CD4-positive, alpha-beta memory T cell (primary cell): Measurements from ENCODE around the gene ANO7. TPM values are rescaled to one million over a fixed set of nuclear protein-coding genes. Genes with fewer than 3 reads are reported as not detected.

ENCODE experiments used
- CTCF ChIA-PET: fragments of 350-600 bp; sonication (Branson Sonifier 250); formaldehyde crosslinking; loops from one replicate; lab custom pipeline; 2021; ENCODE audit warnings: inconsistent platforms; ENCODE audit not compliant: partially characterized antibody; lab: Charles Lee
- POLR2A ChIA-PET: fragments of 350-600 bp; sonication (Branson Sonifier 250); formaldehyde crosslinking; loops from one replicate; lab custom pipeline; 2021; ENCODE audit not compliant: partially characterized antibody; lab: Charles Lee
- DNase-seq, 5 donors: peaks; one replicate each; pipeline versions ENCODE4 v3.0.0 to v3.0.0-alpha.2; 2020 to 2022; ENCODE audit warnings: mixed read lengths in 1 of 5
- H3K27ac ChIP-seq: one replicate; pipeline ENCODE4 v1.7.0; 2013; ENCODE audit warnings: low read depth, low read length
- H3K27me3 ChIP-seq: 2 replicates; pipeline ENCODE4 v1.7.0; 2013; ENCODE audit warnings: mild to moderate bottlenecking, low read length, moderate library complexity; ENCODE audit not compliant: insufficient read depth
- H3K36me3 ChIP-seq: 2 replicates; pipeline ENCODE4 v1.7.0; 2013; ENCODE audit warnings: mild to moderate bottlenecking, low read length, moderate library complexity; ENCODE audit not compliant: insufficient read depth
- H3K4me1 ChIP-seq: 2 replicates; pipeline ENCODE4 v1.7.0; 2013; ENCODE audit warnings: mild to moderate bottlenecking, low read length, moderate library complexity; ENCODE audit not compliant: insufficient read depth
- H3K4me3 ChIP-seq, 2 donors: one replicate each; pipeline ENCODE4 v1.7.0; 2013; ENCODE audit warnings: low read length in 2 of 2, mild to moderate bottlenecking in 1 of 2
- H3K9me3 ChIP-seq, 2 donors: one replicate each; pipeline ENCODE4 v1.7.0; 2013; ENCODE audit warnings: low read length in 2 of 2, control low read depth in 1 of 2; ENCODE audit not compliant: control insufficient read depth in 1 of 2
- H3K27ac Mint-ChIP-seq, 7 donors: one replicate each; pipeline ENCODE4 v1.8.0; 2020 to 2021; ENCODE audit warnings: mixed read lengths in 7 of 7, mild to moderate bottlenecking in 6 of 7, inconsistent platforms in 3 of 7, moderate library complexity in 3 of 7
- H3K27me3 Mint-ChIP-seq, 2 donors: one replicate each; pipeline ENCODE4 v1.8.0; 2020 to 2021; ENCODE audit warnings: mixed read lengths in 2 of 2
- H3K36me3 Mint-ChIP-seq, 2 donors: one replicate each; pipeline ENCODE4 v1.8.0; 2020 to 2021; ENCODE audit warnings: mixed read lengths in 2 of 2, inconsistent platforms in 1 of 2, mild to moderate bottlenecking in 1 of 2
- H3K4me1 Mint-ChIP-seq, 4 donors: one replicate each; pipeline ENCODE4 v1.8.0; 2020 to 2021; ENCODE audit warnings: mixed read lengths in 4 of 4, mild to moderate bottlenecking in 1 of 4
- H3K4me3 Mint-ChIP-seq, 8 donors: one replicate each; pipeline ENCODE4 v1.8.0; 2020 to 2021; ENCODE audit warnings: mixed read lengths in 8 of 8, mild to moderate bottlenecking in 7 of 8, moderate library complexity in 6 of 8, inconsistent platforms in 3 of 8
- H3K9me3 Mint-ChIP-seq, 8 donors: one replicate each; pipeline ENCODE4 v1.8.0; 2020 to 2021; ENCODE audit warnings: mixed read lengths in 8 of 8, mild to moderate bottlenecking in 5 of 8, inconsistent platforms in 3 of 8, moderate library complexity in 1 of 8
- intact Hi-C: fragments of 100-400 bp; cut with micrococcal nuclease; formaldehyde crosslinking; loops from one replicate; pipeline ENCODE4 v1.15.1; 2023
- polyA plus RNA-seq, 2 donors: library from polyadenylated mRNA; unstranded; fragments of 300-500 nt; fragmentation: Illumina TruSeq; gene quantifications; one replicate each; pipeline ENCODE4 v1.2.3, GENCODE V29; 2021
- total RNA-seq, 2 experiments: library from RNA; stranded (reverse); gene quantifications; one replicate each; pipeline ENCODE4 v1.2.3, GENCODE V29; 2021

The ANO7 gene
- total and polyA plus RNA-seq, 4 experiments from 2014 or later: 0.13 to 0.81 (median 0.53) TPM; not detected in 1

DNA sequence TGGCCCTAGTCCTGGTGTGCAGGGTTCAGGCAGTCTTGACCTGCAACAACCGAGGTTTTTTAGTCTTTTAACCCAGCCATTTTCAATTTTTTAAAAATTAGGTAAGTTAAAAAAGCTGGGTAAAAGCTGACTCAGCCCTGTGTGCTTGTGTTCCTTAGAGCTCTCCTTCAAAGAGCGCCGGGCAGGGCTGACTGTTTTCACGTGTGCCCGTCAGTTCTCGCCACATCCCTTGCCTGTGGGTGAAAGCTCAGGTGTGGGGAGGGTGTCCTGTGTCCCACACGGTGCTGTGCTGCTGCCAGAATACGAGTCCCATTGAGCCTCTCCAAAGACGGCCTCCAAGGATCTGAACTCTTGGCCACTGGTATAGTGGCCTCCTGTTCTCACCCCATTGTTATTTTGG lies 5.3 kb upstream of the ANO7 start:
- Histone ChIP-seq H3K9me3 (no peaks in the 10 kb centered on the region), H3K27me3 (no peaks in the 10 kb centered on the region), H3K27ac (no peak overlapping the region), H3K4me3 (no peak overlapping the region), H3K4me1 (no peaks in the 10 kb centered on the region), H3K36me3 (peaks cover 22% of the 10 kb centered on the region)
- no peak overlapping the region for H3K27ac Mint-ChIP-seq
- intact Hi-C loops: no loop called here
- no peak for DNase-seq
- no peaks in the 10 kb centered on the region for H3K4me1 Mint-ChIP-seq
- peaks cover 32 to 33% of the 10 kb centered on the region in 2 donors for H3K36me3 Mint-ChIP-seq
- H3K9me3 Mint-ChIP-seq: no peaks in the 10 kb centered on the region
- ChIA-PET POLR2A (no interaction called here), CTCF (no interaction called here)
- no peak overlapping the region for H3K4me3 Mint-ChIP-seq
- H3K27me3 Mint-ChIP-seq: no peaks in the 10 kb centered on the region

- CTCF ChIA-PET: no interaction called here
- POLR2A ChIA-PET: no interaction called here
- H3K4me1 Mint-ChIP-seq: no peaks in the 10 kb centered on the region
Observed at GRCh38 chr2:241184901-241185300, 3.6 kb upstream of the ANO7 start.

DNA sequence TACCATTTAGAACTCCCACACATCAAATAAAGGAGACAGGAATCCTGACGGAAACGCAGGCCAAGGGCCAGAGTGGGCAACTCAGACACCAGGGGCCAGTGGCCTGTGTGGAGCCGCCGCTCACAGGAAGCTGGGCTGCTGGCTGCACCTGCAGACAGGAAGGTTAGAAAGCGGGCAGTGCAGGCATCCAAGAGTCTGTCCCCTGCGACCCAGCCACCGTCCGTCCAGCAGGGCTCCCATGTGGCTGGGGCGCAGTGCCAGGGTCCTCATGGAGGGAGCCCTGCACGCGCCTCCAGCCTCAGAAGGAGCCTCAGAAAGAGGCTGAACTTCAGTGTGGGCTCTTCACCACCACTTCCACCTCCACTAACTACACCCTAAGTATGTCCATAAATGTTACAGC lies 2.5 kb upstream of the ANO7 start:
- H3K4me3 Mint-ChIP-seq: no peak overlapping the region
- no peaks in the 10 kb centered on the region for H3K9me3 Mint-ChIP-seq
- no peak overlapping the region for H3K27ac ChIP-seq
- peaks cover 16 to 19% of the 10 kb centered on the region in 2 donors for H3K36me3 Mint-ChIP-seq
- CTCF ChIA-PET: no interaction called here
- no peaks in the 10 kb centered on the region for H3K9me3 ChIP-seq
- H3K4me3 ChIP-seq: no peak overlapping the region
- peak overlapping the region in 1 of 7 donors; percentile 4 for H3K27ac Mint-ChIP-seq
- intact Hi-C loops: no loop called here
- H3K4me1 Mint-ChIP-seq: no peaks in the 10 kb centered on the region
- no peaks in the 10 kb centered on the region for H3K27me3 ChIP-seq
- no peaks in the 10 kb centered on the region for H3K4me1 ChIP-seq
- no peaks in the 10 kb centered on the region for H3K27me3 Mint-ChIP-seq
- POLR2A ChIA-PET: interaction anchor here (0.9 kb wide), 1 partner anchor 98 kb away, joined by 4 read pairs; no protein-coding TSS in a partner anchor
- H3K36me3 ChIP-seq: peaks cover 10% of the 10 kb centered on the region
- no peak for DNase-seq

More at GRCh38 chr2:241184901-241185300, 3.6 kb upstream of the ANO7 start:
- H3K4me3 ChIP-seq: no peak overlapping the region
- Mint-ChIP-seq H3K4me3 (no peak overlapping the region), H3K36me3 (peaks cover 19 to 21% of the 10 kb centered on the region in 2 donors), H3K27me3 (no peaks in the 10 kb centered on the region), H3K27ac (peak overlapping the region in 1 of 7 donors; percentile 4), H3K9me3 (no peaks in the 10 kb centered on the region)
- DNase-seq: no peak
- no peaks in the 10 kb centered on the region for H3K27me3 ChIP-seq
- H3K27ac ChIP-seq: no peak overlapping the region
- intact Hi-C loops: no loop called here
- H3K36me3 ChIP-seq: peaks cover 10% of the 10 kb centered on the region
- no peaks in the 10 kb centered on the region for H3K9me3 ChIP-seq
- H3K4me1 ChIP-seq: no peaks in the 10 kb centered on the region

DNA sequence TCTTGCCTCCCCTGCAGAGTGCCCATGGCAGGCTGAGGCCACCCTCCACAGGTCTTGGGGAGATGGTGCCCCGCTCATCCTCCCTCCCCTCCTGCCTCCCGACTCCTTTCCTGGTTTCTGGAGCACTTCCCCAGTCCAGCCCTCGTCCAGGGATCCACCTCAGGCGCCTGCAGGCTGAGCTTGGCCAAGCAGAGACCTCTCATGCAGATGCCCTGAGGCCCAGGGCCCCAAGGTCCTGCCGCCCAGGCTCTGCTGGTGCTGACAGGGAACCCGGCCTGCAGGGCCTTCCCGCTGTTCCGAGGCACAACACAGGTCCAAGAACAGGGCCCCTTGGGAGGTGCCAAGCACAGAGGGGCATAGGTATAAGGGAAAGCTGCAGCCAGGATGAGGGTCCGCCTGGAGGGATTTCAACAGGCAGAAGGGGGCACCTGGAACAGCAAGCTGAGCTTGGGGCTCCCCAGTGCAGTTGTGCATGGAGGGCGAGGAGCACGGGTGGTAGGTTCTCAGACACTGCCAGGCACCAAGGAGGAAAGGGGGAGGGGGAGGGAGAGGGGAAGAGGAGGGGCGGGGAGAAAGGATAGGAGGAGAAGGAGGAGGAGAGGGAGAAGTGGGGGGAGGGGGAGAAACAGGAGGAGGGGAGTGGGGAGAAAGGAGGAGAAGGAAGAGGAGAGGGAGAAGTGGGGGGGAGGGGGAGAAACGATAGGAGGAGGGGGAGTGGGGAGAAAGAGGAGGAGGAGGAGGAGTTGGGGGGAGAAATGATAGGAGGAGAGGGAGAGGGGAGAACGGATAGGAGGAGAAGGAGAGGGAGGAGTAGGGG lies 1.2 kb upstream of the ANO7 start:
- no peak overlapping the region for H3K4me3 ChIP-seq
- no peaks in the 10 kb centered on the region for H3K4me1 ChIP-seq
- H3K27me3 ChIP-seq: no peaks in the 10 kb centered on the region
- intact Hi-C loops: no loop called here
- POLR2A ChIA-PET: no interaction called here
- Mint-ChIP-seq H3K36me3 (peaks cover 7 to 10% of the 10 kb centered on the region in 2 donors), H3K27ac (no peak overlapping the region), H3K4me1 (no peaks in the 10 kb centered on the region), H3K27me3 (no peaks in the 10 kb centered on the region), H3K9me3 (no peaks in the 10 kb centered on the region), H3K4me3 (no peak overlapping the region)
- no peak overlapping the region for H3K27ac ChIP-seq
- DNase-seq: no peak
- no peaks in the 10 kb centered on the region for H3K9me3 ChIP-seq
- H3K36me3 ChIP-seq: peaks cover 10% of the 10 kb centered on the region
- CTCF ChIA-PET: no interaction called here

- intact Hi-C loops: no loop called here
- H3K9me3 Mint-ChIP-seq: no peaks in the 10 kb centered on the region
- POLR2A ChIA-PET: no interaction called here
Observed at GRCh38 chr2:241187918-241188234, 601 bp upstream of the ANO7 start.

GRCh38 chr2:241189093-241189855 lies 797 bp downstream of the ANO7 start:
- H3K4me1 ChIP-seq: no peaks in the 10 kb centered on the region
- intact Hi-C loops: no loop called here
- no peaks in the 10 kb centered on the region for H3K9me3 Mint-ChIP-seq
- no peaks in the 10 kb centered on the region for H3K9me3 ChIP-seq
- H3K4me1 Mint-ChIP-seq: no peaks in the 10 kb centered on the region
- no peak overlapping the region for H3K27ac ChIP-seq
- H3K27me3 ChIP-seq: no peaks in the 10 kb centered on the region
- H3K27me3 Mint-ChIP-seq: no peaks in the 10 kb centered on the region
- POLR2A ChIA-PET: interaction anchor here (1.5 kb wide), 1 partner anchor 9 kb away, joined by 5 read pairs; no protein-coding TSS in a partner anchor
- CTCF ChIA-PET: no interaction called here
- no peak overlapping the region for H3K4me3 Mint-ChIP-seq
- no peak for DNase-seq
- no peak overlapping the region for H3K27ac Mint-ChIP-seq
- H3K4me3 ChIP-seq: no peak overlapping the region
- H3K36me3 Mint-ChIP-seq: no peaks in the 10 kb centered on the region
- no peaks in the 10 kb centered on the region for H3K36me3 ChIP-seq

More at GRCh38 chr2:241187918-241188234, 601 bp upstream of the ANO7 start:
- no peak overlapping the region for H3K4me3 ChIP-seq
- H3K27ac ChIP-seq: no peak overlapping the region
- no peaks in the 10 kb centered on the region for H3K4me1 Mint-ChIP-seq
- H3K27me3 ChIP-seq: no peaks in the 10 kb centered on the region
- CTCF ChIA-PET: no interaction called here
- DNase-seq: no peak
- no peak overlapping the region for H3K4me3 Mint-ChIP-seq
- H3K36me3 ChIP-seq: peaks cover 7% of the 10 kb centered on the region
- no peaks in the 10 kb centered on the region for H3K4me1 ChIP-seq
- H3K27me3 Mint-ChIP-seq: no peaks in the 10 kb centered on the region
- H3K9me3 ChIP-seq: no peaks in the 10 kb centered on the region
- H3K36me3 Mint-ChIP-seq: peaks cover 2 to 4% of the 10 kb centered on the region in 2 donors
- H3K27ac Mint-ChIP-seq: no peak overlapping the region

DNA sequence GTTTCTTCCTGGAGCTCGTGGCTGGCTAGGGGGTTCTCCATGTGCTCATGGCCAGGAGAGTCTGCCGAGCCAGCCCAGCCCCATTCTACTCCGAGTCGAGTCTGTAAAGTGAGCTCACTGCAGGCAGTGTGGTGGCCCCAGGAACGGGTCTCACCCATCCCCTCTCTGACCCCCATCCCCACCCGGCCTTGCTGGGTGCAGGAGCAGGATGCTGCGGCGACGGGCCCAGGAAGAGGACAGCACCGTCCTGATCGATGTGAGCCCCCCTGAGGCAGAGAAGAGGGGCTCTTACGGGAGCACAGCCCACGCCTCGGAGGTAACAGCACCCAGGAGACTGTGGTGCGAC lies 1.4 kb downstream of the ANO7 start:
- Mint-ChIP-seq H3K9me3 (no peaks in the 10 kb centered on the region), H3K4me3 (no peak overlapping the region), H3K36me3 (no peaks in the 10 kb centered on the region), H3K27ac (no peak overlapping the region), H3K27me3 (no peaks in the 10 kb centered on the region), H3K4me1 (no peaks in the 10 kb centered on the region)
- no peak for DNase-seq
- Histone ChIP-seq H3K27me3 (no peaks in the 10 kb centered on the region), H3K27ac (no peak overlapping the region), H3K4me1 (no peaks in the 10 kb centered on the region), H3K36me3 (no peaks in the 10 kb centered on the region), H3K4me3 (no peak overlapping the region), H3K9me3 (no peaks in the 10 kb centered on the region)
- ChIA-PET CTCF (no interaction called here), POLR2A (interaction anchor here (1.5 kb wide), 1 partner anchor 10 kb away, joined by 5 read pairs; no protein-coding TSS in a partner anchor)
- intact Hi-C loops: no loop called here
